ENCODE measurements around the gene RBM34.

DNA sequence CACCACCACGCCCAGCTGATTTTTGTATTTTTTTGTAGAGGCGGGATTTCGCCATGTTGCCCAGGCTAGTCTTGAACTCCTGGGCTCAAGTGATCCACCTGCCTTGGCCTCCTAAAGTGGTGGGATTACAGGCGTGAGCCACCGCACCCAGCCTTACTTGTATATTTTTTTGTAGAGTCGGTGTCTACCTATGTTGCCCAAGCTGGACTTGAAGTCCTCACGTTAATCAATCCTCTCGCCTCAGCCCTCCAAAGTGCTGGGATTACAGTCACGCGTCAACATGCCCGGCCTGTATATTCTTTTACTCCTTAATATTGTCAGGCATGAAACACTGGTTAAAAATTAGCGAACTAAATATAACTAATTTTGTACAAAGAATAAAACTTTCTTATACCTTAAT, 26.9 kb downstream of the RBM34 start:
- TF ChIP-seq, protein P1, sequence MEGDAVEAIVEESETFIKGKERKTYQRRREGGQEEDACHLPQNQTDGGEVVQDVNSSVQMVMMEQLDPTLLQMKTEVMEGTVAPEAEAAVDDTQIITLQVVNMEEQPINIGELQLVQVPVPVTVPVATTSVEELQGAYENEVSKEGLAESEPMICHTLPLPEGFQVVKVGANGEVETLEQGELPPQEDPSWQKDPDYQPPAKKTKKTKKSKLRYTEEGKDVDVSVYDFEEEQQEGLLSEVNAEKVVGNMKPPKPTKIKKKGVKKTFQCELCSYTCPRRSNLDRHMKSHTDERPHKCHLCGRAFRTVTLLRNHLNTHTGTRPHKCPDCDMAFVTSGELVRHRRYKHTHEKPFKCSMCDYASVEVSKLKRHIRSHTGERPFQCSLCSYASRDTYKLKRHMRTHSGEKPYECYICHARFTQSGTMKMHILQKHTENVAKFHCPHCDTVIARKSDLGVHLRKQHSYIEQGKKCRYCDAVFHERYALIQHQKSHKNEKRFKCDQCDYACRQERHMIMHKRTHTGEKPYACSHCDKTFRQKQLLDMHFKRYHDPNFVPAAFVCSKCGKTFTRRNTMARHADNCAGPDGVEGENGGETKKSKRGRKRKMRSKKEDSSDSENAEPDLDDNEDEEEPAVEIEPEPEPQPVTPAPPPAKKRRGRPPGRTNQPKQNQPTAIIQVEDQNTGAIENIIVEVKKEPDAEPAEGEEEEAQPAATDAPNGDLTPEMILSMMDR (IDR thresholded peaks at IDR 0.05), result no peak
- TF ChIP-seq POLR2A (IDR thresholded peaks at IDR 0.05), result no peak

Data from lower leg skin (tissue), 3 donors.